PFSK-1 (cell line): ENCODE results near the gene ACO1.
A peak's percentile ranks its signal among the peaks of the same experiment; 100 is the strongest.

ENCODE experiments used
- FOXP2 ChIP-seq: optimal IDR thresholded peaks from 2 replicates; pipeline ENCODE3; 2011; ENCODE audit warnings: borderline replicate concordance, control low read depth, inconsistent platforms; ENCODE audit not compliant: insufficient read depth; ENCODE audit errors: extremely low read length, extremely low read depth
- POLR2AphosphoS5 ChIP-seq: IDR thresholded peaks from 2 replicates; pipeline ENCODE4 v1.6.1; 2012; ENCODE audit warnings: low read depth, mild to moderate bottlenecking, control low read depth, low read length, moderate library complexity
- REST ChIP-seq, 2 experiments: IDR thresholded peaks; 2 replicates each; pipeline versions ENCODE4 v1.6.1 to v1.8.0; 2011 to 2012; ENCODE audit warnings: low read depth in 2 of 2, low read length in 2 of 2, control low read depth in 1 of 2, inconsistent platforms in 1 of 2, mild to moderate bottlenecking in 1 of 2, moderate library complexity in 1 of 2; ENCODE audit not compliant: insufficient read depth in 1 of 2
- SIN3A ChIP-seq: IDR thresholded peaks from 2 replicates; pipeline ENCODE4 v1.6.1; 2012; ENCODE audit warnings: mild to moderate bottlenecking, low read length, moderate library complexity, borderline replicate concordance; ENCODE audit not compliant: insufficient read depth
- TAF1 ChIP-seq: IDR thresholded peaks from 2 replicates; pipeline ENCODE4 v1.6.1; 2012; ENCODE audit warnings: low read length, control low read depth, borderline replicate concordance; ENCODE audit not compliant: insufficient read depth

The ACO1 gene

GRCh38 chr9:32490601-32491000 lies 106.2 kb downstream of the ACO1 start:
- no peak for TF ChIP-seq POLR2AphosphoS5
- no peak for TF ChIP-seq TAF1
- TF ChIP-seq REST (IDR thresholded peaks at IDR 0.05; ENCODE audit: insufficient read depth in 1 of 2, low read depth in 2 of 2, low read length in 2 of 2) = no peak
- TF ChIP-seq SIN3A = no peak
- no peak for TF ChIP-seq FOXP2

- TF ChIP-seq POLR2AphosphoS5 = no peak
- no peak for TF ChIP-seq REST (IDR thresholded peaks at IDR 0.05; ENCODE audit: insufficient read depth in 1 of 2, low read depth in 2 of 2, low read length in 2 of 2)
- TF ChIP-seq SIN3A = no peak
- TF ChIP-seq FOXP2 = no peak
- no peak for TF ChIP-seq TAF1
Observed at GRCh38 chr9:32497921-32498320, 113.5 kb downstream of the ACO1 start.

GRCh38 chr9:32500768-32501167 lies 116.3 kb downstream of the ACO1 start:
- TF ChIP-seq FOXP2 (no peak), REST (IDR thresholded peaks at IDR 0.05; ENCODE audit: insufficient read depth in 1 of 2, low read depth in 2 of 2, low read length in 2 of 2) (no peak), POLR2AphosphoS5 (no peak), SIN3A (no peak), TAF1 (no peak)

- TF ChIP-seq REST (IDR thresholded peaks at IDR 0.05; ENCODE audit: insufficient read depth in 1 of 2, low read depth in 2 of 2, low read length in 2 of 2) = no peak
- TF ChIP-seq FOXP2 = no peak
- no peak for TF ChIP-seq SIN3A
- TF ChIP-seq TAF1 = no peak
Observed at GRCh38 chr9:32501868-32502267, 117.4 kb downstream of the ACO1 start.

- peak; percentile 39; the same call in 1 of the 2 replicates for TF ChIP-seq SIN3A
- no peak for TF ChIP-seq POLR2AphosphoS5
- no peak for TF ChIP-seq REST (IDR thresholded peaks at IDR 0.05; ENCODE audit: insufficient read depth in 1 of 2, low read depth in 2 of 2, low read length in 2 of 2)
Observed at GRCh38 chr9:32502464-32502863, 118.0 kb downstream of the ACO1 start.
